Stimulated activated CD4-positive, alpha-beta T cell treated with anti-CD3 and anti-CD28 coated beads, Interleukin-1b, Interleukin-23, amount 100 ng/mL, for 48 hours (primary cell): ENCODE results near the gene RAMP2.

Experiments
- DNase-seq: peaks from one replicate; pipeline ENCODE4 v3.0.0-alpha.2; 2020

RAMP2 gene

DNA sequence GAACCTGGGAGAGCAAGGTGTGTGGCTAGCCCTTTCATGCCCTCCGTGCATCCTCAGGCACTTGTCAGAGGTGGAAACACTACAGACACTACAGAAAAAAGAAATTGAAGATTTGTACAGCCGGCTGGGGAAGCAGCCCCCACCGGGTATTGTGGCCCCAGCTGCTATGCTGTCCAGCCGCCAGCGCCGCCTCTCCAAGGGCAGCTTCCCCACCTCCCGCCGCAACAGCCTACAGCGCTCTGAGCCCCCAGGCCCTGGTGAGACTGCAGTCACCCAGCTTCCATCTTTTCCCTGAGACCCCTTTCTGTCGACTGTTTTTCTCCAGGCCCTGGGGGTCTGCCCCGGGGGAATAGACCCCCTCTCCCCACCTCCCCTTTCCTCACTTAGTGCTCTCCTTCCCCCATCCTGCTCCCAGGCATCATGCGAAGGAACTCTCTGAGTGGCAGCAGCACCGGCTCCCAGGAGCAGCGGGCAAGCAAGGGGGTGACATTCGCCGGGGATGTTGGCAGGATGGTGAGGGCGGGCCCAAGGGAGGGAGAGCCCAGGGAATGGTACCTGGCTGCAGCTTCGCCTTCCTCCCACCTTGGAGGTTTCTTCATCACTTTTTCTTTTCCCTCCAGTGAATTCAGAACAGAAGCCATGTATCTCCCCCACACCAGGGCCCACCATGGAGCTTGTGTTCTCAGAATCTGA, 35.2 kb downstream of the RAMP2 start:
- DNase-seq: no peak

DNA sequence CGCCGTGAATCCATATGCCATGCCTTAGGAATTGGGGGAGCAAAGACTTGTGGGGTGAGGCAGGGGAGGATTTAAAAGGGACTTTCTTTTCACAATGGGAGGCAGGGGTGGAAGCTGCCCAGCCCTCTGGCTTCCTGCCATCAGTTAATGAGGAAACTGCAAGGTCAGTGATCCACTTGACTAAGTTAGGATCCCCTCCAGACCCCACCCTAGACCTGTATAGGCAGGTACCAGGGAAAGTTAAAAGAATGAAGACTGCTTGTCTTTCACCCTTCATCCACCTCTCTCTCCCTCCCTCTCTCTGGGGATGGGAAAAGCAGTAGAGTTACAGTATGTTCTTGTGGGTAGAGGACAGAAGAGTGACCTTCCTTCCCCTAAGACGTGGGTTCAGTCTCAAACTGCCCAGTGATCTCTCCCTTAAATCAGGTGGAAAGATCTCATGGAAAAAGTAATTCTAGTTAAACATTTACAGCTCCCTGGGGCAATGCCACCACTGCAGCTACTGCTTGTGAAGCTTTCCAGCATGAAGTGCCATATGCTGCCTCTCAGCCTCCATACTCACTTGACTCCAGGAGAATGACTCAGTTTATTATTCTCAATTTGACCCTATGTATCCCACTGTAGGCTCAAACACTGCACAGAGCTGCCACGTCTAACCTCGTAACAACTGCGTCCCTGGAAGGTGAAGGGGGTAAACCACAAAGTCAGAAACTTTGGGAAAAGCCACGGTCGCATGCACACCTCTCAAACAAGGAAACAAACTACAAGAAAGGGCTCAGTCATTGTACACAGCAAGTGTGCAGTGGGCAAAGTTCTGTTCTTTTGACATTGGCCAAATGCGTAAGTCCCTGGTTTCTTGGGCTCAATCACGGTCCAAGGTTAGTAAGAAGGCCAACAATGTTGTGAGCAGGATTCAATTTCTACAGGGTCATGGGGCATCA, 36.3 kb downstream of the RAMP2 start:
- DNase-seq: no peak

DNA sequence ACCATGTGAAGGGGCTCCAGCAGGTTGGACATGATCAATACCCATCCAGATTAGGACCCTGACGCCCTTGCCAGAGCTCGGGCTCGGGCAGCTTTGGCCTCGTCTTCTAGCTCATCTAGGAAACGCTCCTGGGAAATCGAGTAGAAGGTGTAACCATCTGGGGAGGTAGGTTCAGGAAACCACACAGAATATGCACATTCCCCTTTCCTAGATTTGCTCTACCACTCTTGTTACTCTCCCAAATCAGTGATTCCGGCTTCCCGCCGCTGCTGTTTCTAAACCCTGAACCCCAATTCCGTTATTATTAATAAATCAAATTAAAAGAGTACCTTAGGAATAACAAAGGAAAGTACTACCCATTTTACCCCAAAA, 37.0 kb downstream of the RAMP2 start:
- DNase-seq: no peak

DNA sequence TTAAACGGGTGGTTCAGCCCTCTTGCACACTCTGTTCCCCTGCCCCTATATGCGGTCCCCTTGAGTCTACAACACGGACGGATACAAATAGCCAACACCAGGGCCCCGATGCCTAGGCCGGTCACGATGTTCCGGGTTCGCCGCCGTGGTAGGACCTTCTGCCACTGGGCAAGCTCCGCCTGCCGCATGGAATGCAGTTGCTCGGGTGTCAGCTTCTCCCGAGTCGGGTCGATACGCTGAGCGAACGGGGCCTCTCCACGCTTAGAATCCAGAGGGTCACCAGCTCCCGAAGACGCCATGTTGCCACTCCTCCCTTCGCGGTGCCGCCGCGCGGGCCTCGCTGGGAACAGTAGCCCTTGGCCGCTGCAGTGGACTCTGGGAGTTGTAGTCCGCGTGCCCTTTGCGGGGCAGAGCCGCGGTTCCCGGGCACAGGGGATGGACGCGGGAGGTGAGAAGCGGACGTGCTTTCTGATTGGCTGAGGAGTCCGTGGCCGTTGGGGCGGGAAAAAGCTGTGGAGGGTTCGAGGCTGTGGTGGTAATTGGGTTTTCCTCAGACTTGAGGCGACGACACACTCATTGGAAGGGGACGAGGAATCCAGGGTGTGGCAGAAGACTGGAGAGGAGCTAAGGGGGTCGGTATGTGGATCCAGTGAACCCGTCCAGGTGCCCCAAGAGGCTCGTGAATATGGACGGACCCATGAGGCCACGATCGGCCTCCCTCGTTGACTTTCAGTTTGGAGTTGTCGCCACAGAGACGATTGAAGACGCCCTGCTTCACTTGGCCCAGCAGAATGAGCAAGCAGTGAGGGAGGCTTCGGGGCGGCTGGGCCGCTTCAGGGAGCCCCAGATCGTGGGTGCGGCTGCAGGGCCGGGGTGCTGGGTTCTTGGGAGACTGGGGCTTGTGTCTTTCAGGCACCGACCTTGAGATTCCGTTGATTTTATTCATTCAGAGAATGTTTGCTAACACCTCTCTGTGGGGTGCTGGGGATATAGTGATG, 37.7 kb downstream of the RAMP2 start, which contains the start of the genes CNTD1 and COA3:
CNTD1 (plus strand) TSS at position 479 of the 998 bp plus-strand sequence; CDS start at position 686, 207 bp downstream.
COA3 (minus strand) TSS at position 322 of the 998 bp plus-strand sequence; CDS start at position 299, 23 bp downstream.
- DNase-seq: peak; percentile 86

DNA sequence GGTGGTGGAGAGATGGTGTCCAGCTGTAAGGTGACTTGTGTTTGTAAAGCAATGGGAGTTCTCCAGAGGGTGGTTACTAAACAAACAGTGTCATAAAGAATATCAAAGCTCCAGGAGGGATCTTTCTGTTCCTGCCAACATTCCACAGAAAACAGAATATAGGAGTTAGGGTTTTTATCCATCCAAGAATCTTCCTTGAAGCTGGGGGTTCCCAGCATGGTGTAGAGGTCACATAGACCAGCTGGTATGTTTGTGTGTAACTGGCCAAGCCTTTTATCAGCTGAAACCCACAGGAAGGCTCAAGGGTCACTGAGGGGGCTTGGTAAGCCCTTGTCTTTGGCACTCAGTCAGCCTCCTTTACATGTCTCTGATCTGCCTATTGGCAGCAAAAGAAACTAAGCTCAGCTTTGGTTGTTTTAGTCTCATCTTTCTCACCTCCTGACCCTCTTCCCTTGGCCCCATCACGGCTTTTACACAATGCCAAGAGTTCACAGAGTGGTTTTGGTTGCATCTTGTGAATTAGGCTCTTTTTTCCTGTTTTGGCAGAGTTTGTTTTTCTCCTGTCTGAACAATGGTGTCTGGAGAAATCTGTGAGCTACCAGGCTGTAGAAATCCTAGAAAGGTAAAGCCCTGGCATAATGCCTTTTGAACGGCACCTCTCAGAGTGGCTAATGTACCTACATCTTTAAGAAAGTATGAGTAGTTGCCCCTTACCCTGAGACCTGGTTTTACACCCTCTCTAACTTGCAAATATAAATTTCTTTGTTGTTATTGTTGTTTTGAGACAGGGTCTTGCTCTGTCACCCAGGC, 42.3 kb downstream of the RAMP2 start:
- no peak for DNase-seq

DNA sequence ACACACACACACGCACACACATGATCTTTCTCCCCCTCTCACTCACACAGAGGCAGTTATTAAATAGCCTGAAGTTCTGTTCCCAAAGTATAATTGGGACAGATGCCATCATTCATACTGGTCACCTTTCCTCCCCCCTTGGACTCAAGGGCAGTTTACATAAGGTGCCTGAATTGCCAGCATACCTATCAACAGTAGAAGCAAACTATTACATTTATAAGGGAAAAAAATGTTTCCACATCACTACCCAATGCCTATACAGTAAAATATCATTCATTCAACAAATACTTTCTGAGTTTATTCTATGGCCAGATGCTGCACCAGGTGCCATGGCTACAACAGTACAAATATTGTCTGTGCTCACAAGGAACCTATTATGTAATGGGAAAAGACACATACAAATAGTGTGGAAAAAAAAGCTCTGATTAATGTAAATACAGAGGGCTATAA, 43.9 kb downstream of the RAMP2 start:
- DNase-seq: no peak

DNA sequence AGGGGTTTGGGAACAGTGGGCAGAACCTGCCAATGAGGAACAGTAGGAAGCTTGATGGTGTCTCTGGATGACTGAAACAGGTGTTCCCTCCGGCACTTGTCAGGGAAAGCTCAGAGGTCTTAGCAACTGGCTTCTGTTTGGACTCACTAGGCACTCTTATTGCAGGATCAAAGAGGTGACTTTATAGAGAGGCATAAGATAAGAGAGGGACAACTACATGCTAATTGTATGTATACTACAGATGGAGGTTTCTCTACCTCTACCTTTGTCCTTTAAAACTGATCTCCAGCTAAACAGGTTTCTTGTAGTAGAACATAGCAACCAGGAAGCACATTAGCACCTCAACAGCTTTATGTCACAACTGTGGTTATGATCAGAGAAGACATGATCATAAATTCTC, 45.2 kb downstream of the RAMP2 start:
- no peak for DNase-seq

DNA sequence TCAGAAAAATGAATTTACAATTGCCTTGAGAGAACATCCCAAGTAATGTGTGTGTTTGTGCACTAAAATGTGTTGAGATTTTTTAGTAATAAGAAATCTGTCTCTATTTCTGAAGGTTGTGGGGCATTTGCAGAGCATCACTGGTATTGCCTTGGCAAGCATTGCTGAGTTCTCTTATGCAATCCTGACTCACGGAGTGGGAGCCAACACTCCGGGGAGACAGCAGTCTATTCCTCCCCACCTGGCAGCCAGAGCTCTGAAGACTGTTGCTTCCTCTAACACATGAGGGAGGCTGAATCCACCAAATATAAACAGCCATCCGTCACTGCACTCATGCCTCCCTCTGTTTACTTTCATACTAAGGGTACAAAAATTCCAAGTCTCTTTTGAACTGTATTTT, 48.2 kb downstream of the RAMP2 start:
- DNase-seq: no peak
